Glomerular visceral epithelial cell (primary cell): Measurements from ENCODE around the gene GDPD4.

Experiments
- DNase-seq: peaks from one replicate; pipeline ENCODE4 v3.0.0-alpha.2; 2016; ENCODE audit errors: extremely low spot score

The GDPD4 gene, protein sequence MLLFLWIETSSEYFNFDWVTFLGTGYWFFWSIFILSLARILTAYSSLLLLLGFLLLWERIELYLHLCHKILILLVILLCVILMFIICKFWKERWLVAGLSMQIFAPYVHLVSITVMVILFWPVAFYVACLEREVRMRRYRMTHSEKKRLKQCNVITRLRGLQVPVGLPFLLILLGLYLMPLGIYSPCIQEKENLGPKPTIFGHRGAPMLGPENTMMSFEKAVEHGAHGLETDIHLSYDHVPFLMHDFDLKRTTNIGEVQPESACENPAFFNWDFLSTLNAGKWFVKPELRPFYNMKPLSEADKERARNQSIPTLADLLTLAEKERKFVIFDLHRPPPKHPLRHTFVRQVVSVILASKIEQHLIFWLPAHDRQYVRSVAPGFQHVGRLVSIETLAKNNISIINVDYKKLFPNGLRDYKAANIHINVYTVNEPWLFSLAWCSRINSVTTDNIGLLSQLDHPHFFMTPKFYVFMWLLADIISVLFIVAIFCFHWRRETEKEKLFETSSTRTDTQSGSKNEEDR

DNA sequence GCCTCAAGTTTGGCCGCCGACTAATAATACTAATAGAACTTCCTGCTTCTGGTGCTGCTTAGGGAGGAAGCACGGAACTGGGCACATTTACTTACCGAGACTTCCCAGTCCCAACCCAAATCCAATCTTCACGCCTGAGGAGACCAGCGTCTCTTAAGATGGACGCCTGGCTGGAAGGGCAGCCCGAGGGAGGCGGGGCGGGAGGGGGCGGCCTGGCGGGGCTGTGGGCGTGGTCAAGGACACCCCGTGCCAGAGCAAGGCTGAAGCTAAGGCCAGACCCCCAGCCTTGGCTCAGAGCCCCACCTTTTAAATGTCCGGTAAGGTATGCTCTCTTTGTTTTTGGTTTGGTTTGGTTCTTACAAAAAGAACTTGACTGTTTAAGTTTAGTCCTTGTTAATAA, at the start of gene GDPD4:
GDPD4 (minus strand) TSS at position 177 of the 400 bp plus-strand sequence. CDS start 16,549 bp downstream, outside the sequence.
- DNase-seq: no peak

DNA sequence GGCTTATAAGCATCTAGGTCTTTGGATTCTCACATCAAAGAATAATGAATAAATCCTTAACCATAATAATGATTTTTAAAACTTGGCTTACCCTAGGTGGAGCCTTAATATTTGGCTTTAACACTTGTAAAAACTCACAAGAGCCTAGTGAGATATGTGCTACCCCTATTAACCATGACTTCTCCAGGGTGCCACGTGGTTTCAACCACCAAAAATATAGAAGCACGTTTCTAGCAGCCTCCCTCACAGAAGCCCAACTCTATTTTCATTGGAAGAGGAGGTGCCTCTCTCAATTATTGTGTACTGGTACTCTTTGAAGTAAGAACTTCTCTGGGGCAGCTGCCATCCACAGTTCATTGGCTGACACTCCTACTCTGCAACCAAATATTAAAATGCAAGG, 46.5 kb upstream of the GDPD4 start:
- DNase-seq: no peak

DNA sequence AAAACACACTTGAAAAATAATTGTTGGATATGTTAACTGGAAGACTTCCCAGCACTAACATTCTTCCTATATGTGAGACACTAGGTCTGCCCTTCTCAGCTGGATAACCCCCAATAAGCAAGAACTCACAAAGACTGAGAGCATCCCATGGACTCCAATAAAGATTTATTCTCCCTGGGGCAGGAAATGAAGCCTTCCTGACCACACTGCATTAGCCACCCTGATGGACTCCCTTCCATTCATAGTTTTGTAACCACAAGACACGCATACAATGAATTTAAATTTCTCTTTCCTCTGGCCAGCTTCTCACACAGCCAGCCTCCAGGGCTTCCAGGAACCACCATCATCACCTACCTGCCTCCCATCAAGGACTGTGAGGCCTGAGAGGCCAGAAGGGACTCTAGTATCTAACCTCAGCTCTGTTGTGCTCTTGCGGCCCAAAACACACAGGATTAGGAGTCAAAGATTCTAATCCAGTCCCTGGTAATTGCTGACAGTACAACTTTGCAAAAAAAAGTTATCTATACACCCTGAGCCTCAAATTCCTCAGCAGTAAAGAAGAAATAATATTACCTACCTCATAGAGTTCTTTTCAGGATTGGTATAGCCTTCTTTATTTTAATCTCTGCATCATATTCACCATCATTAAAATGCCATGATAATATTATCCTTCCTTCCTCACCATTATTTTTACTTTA, 45.6 kb upstream of the GDPD4 start:
- DNase-seq: peak; percentile 73

DNA sequence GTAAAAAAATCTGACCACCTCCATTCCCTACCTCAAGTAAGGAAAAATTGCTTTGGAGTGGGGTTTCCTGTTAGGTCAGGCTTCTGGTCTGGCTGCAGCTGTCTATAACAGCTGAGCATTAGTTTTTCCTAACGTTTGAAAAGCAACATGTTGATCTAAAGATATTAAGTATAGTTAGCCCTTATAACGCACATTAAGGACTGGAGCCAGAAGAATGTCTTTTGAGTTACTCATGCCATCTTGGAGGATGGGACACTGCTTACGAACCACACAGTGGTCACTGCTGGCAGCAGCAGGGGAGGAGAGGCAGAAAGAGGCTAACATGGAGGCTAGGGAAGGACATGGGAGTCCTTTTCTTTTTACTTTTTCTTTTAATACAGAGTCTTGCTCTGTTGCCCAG, 44.1 kb upstream of the GDPD4 start:
- DNase-seq: peak; percentile 57

DNA sequence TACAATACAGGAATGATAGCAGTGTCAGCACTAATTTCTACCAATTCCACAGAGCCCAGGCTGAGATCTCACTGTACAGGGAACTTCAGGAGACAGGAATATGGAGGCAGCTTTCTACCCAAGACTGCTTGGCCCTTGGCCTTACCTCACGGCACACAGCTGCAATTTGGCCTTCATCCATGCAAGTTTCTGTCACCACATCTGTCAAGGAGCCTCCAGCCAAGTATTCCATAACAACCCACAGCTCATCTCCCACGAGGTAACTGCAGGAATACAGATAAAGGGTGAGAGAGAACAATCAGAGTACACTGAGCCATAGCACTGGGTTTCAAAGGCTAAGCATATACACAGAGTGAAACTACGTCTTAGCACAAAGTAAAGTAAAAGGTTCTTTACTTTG, 39.0 kb upstream of the GDPD4 start:
- DNase-seq: no peak

DNA sequence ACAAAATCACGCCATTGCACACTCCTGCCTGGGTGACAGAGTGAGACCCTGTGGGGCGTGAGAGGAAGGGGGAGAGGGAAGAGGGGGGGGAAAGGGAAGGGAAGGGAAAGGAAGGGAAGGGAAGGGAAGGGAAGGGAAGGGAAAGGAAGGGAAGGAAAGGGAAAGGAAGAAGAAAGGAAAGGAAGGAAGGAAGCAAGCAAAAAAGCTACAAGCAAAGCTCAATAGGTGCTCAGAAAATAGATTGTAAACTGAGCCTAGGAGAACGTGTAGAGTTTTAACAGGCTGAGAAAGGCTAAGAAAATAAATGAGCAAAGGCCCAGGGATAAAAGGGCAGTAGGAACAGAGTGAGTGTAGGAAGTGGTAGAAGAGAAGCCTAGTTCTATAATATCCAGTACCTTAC, 30.8 kb upstream of the GDPD4 start:
- DNase-seq: no peak

DNA sequence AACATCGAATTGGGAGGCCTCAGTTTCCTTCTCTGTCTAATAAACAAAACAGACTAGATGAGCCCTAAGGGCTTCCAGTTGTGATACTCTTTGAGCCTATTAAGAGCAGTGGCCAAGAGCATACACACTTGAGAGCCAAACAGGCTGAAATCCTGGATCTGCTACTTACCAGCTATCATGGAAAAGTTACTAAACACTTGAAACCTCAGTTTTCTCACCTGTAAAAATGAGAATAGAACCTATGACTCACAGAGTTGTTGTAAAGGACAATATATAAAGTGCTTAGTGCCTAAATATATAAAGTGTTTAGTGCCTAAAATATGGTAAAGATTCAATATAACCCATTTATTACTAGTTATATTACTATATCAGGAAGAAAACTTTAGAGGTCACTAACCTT, 23.7 kb upstream of the GDPD4 start:
- DNase-seq: no peak

DNA sequence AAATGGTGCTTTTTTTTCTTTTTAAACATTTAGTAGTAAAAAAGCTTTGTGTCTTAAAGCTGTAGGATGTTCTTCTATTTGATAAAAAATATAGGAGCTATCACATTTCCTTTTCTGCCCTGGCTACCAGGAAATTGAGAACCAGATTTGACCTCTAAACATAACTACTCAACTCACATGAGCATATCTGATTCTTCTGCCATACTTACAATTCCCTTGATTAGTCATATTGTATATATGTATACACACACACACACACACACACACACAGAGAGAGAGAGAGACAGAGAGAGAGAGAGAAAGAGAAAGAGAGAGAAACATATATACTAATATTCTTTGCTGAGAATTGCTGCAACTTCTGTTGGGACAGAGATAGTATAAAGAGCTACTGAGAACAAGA, 23.0 kb upstream of the GDPD4 start:
- DNase-seq: no peak

DNA sequence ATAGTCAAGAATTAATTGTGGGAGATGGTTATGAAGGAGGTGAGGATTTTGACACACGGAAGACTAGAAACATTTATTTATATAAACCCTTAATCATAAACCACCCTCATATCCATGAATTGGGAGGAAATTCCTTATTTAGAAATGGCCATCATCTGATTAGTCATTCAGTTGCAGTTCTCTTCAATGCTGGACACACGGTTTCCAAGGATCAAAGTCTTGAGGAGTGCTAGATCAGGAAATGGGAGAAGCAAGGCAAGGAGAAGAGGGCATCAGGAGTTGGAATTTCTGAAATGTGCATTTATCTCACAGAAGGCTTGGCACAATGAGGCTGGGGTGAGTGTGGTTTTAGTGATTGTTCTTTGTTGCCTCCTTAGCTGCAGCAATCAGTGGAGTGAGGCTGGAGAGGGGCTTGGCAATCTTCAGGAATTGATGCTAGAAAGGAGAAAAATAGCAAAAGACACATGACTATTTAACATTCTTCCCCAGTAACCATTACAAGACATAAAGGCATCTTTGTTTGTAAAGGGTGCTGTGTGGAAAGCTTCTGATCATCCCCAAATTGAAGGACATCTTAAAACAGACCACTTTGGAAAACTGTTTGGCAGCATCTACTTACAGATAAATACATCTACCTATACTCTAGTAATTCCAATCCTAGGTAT, 21.6 kb upstream of the GDPD4 start:
- no peak for DNase-seq

DNA sequence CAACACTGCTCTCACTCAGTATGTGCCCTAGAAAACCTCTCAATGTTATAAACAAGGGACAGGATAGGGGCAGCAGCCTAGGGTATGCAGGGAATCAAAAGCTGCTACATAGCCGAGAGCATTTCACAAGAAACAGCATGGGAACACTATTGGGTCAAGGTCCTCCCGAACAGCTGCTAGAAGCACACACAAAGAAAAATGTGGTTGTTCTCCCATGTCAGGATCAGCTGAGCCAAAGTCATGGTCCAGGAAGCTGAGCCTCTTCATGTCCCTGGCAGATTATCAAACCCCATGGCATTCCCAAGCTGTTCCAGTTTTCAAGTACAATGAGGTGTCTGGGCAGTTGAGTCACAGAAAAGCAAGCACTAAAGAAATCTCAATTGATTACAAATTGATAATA, 21.0 kb upstream of the GDPD4 start:
- no peak for DNase-seq

DNA sequence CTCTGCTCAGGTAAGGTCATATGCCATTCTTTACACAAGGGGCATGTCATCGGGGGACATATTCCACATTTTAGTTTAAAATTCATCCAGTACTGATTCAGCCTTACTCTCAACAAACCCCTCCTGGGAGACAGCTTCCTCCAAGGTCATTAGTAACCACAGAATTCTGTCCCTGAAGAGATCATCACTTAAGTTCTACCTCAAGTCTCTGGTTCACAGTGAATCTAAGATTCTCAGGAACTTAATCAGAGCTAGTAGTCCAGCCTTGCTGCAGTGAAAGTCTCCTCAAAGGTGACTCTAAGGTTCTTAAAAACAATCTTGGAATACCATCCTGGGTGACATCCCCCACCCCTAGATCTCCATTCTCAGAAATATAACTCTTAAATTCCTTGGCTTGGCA, 18.9 kb upstream of the GDPD4 start:
- DNase-seq: no peak

DNA sequence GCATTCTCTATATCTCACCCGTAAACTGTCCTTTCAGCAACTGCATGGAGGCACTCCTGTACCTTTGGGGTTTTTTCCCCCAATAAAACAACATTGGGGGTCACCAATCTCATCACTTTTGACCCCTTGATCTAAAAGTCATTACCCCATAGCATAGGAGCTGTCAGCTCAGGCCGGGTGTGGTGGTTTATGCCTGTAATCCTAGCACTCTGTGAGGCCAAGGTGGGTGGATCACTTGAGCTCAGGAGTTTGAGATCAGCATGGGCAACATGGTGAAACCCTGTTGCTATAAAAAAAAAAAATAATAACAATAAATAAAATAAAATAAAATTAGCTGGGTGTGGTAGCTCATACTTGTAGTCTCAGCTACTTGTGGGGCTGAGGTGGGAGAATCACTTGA, 17.1 kb upstream of the GDPD4 start:
- DNase-seq: no peak

DNA sequence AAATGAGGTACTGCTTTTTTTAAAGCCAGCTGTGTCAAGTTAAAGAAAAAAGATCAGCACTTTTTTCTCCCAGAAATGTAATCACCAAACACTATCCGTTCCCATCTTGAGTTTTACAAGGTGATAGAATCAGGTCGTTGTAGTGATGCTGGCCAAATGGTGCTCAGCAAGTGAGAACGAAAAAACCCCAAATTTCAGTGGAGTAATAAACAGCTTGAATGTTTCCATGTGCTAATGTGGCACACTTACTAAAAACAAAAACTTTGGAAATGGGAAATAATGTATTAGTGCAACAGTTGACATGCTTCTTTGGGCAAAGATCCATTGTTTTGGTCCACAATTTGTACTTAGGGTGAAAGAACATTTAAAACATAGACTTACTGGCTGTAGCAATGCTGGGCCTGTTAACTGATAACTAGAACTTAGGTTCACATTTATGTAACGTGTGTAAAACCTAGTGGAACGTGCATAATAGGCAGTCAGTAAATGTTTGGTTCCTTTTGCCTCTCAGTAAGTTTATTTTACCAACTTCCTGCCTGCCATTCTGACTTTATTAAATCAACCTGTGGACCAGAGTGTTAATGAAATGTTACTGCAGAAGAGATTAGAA, 15.4 kb upstream of the GDPD4 start:
- DNase-seq: no peak

DNA sequence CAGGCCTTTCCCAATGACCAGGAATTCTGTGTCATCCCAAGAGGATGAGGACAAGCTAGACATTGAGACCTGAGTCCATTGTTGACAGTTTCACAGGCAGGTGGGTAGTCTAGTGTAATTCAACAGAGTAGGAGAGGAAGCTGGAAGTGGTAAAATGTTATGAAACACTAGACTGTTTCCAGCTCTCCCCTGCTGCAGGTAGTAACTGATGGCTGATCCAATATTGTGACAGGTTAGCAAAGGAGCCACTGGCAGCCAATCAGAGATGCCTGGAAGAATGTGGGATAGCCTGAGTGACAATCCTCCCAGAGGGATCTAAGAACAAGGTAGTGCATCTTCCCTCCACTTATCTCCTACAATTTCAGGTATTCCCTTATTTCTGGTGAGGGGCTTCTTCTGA, 10.6 kb upstream of the GDPD4 start:
- no peak for DNase-seq

DNA sequence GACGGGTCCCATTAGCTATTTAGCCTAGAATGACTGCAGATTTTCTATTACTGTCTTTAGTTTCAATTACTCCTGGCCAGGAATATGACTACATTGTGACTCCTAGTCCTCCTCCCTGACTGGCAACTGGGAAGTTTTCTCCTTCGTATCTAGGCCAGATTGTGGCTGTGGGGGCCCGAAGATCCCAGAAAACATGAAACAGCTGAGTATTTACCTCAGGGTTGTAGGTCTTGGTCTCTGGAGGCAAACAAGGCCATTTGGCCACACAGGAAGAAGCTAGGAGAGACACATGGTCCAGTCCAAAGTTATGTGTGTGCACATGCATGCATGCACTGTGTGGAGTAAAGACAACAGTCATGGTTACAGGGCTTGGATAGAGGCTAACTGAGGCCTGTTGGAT, 10.2 kb upstream of the GDPD4 start:
- DNase-seq: no peak

DNA sequence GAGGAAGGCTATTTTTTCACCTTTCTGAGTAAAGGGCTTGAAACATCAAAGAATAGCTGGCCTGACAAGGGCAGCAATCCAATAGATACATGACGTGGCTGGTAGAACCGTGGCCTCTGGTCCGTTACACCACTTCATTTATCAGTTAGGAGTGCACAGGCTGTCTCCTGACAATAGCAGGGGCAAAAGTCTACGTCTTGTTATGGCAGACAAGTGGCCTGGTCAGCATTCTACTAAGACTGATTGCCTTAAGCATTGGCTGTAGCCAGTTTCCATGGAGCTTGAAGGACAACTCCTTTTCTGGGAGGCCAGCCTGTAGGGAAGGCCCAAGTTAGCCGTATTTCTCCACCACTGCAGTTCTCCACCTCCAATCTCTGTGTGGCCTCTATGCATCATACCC, 9.2 kb upstream of the GDPD4 start:
- no peak for DNase-seq

DNA sequence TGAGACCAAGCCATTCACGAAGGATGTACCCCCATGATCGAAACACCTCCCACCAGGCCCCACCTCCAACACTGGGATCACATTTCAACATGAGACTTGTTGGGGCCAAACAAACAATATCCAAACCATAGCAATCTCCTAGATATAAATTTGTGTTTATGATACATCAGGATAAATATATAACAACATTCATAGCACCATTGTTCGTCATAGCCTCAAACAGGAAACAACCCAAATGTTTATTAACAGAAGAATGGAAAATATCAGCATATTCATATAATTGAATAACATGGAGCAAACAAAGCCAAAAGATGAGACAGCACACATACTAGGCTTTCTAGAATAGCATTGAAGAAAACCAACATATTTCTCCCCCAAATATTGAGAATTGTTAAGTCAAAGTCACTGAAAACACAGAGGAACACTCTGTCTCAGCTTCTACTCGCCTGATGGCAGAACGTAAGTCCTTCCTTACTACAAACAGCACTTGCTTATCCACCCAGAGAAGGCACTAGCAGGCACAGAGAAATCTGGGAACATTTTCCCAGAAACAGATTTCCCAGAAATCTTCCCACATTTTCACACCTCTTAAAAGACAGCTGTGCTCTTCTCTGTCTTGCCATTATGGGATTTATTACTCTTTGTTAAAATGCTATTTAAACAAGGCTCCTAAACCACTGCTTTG, 8.1 kb upstream of the GDPD4 start:
- no peak for DNase-seq

DNA sequence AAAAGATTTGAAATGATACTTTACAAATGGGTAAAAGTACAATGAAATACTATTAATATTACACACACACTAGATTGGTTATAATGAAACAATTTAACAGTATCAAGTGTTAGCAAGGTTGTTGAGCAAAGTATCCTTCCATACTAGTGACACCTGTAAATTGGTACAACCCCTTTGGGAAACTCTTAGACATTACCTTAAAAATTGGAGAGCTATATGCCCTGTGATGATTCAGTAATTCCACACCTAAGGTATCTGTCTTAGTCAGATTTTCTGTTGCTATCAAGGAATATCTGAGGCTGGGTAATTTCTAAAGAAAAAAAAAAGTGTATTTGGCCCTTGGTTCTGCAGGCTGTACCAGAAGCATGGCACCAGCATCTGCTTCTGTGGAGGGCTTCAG, 7.4 kb upstream of the GDPD4 start:
- DNase-seq: no peak

DNA sequence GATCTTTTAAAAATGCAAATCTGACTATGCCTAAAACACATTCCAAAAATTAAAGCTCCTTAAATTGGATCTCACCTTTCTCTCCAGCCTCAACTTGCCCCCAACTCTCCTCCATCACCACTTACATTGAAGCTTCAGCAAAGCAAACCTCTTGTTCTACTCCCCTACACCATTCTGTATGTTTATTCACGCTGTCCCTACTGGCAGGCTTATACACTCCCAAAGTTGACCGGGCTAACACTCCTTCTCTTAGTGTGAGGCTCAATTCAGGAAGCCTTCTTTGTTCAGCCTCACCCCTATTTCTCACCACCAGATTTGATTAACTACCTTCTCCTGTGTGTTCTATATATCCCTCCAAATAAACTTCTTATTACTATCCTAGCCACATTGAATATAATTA, 1.8 kb upstream of the GDPD4 start:
- no peak for DNase-seq

DNA sequence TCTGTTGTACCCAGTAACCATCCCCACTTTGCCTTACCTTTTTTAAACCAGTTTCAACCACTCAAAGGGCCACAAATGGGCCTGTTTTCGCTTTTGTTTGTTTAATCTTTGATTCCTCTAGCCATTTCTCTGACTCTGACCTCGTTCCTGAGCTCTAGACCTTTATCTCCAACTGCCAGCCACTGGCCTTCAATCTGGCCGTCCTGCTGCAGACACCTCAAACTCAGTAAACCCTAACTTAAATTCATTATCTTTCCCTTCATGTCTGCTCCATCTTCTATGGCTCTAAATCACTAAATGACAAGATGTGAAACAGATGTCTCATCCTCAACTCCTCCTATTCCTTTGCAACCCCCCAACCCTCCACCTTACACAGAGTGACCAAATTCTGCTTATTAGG, 1.3 kb upstream of the GDPD4 start:
- no peak for DNase-seq

DNA sequence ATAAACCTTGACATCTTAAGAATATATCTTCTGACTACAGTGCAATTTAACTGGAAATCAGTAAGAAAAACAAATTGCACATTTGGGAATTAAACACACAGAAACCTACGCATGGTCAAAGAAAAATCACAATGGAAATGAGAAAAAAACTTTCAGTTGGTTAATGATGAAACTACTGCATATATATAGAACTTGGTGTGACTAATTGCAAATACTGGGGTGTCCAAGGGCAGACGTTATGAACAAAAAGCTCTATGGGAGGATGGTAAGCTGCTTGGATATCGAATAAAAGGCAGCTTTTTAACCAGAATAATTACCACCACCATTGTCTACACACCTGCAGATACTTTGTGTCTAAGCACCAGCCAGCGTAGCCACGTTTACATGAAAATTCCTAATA, 791 bp downstream of the GDPD4 start:
- no peak for DNase-seq

DNA sequence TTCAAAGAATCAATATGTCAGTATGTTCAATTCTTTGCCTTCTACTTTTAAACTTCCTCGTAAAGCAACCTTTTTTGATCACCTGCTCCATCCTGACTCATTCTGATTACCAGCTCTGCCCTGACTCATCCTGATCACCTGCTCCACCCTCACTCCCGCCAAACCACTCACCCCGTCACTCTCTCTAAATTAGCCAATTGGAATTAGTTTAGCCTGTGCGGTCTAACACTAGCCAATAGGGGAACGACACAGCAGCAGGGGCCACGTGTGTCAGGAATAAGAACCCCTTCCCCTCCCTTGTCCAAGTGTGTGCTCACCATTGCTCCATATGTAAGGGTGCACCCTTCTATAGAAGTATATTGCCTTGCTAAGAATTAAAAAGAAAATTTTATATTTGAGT, 1.5 kb downstream of the GDPD4 start:
- DNase-seq: peak; percentile 22
